Omental fat pad (tissue), 4 donors: Measurements from ENCODE around the gene RASAL2. TPM values are rescaled to one million over a fixed set of nuclear protein-coding genes. Genes with fewer than 3 reads are reported as not detected.

Experiments
- ATAC-seq: fragments of 150-250 bp; one replicate; pipeline ENCODE4 v1.9.1; 2016; ENCODE audit warnings: mild to moderate bottlenecking, moderate library complexity; ENCODE audit not compliant: low FRiP score
- DNase-seq: peaks from one replicate; pipeline ENCODE4 v3.0.0-alpha.2; 2019; ENCODE audit warnings: low spot score
- CTCF ChIP-seq, 3 donors: fragments of 450-650 bp; IDR thresholded peaks; one replicate each; pipeline ENCODE4 v1.5.1; 2016 to 2017; ENCODE audit warnings: antibody characterized with exemption in 3 of 3, mild to moderate bottlenecking in 3 of 3, moderate library complexity in 2 of 3
- total RNA-seq, 4 donors: library from RNA; depleted of rRNA; stranded (reverse); fragments of >200 nt; gene quantifications; one replicate each; pipeline ENCODE4 v1.1.0, GENCODE V29; 2016

The RASAL2 gene
- total RNA-seq, 4 donors from 2014 or later: 13.5 to 52.3 (median 30.9) TPM

- ATAC-seq (no peak), DNase-seq (no peak)
- no peak for TF ChIP-seq CTCF (IDR thresholded peaks at IDR 0.05)
Observed at GRCh38 chr1:178510155-178510554, 416.3 kb downstream of the RASAL2 start.

GRCh38 chr1:178512566-178513277 lies 418.8 kb downstream of the RASAL2 start, which contains the start of gene TEX35:
Gene TEX35, plus strand, starts transcription at chr1:178513109. Its CDS starts 80 bp downstream, at chr1:178513189.
- TF ChIP-seq CTCF (IDR thresholded peaks at IDR 0.05): no peak
- DNase-seq (no peak), ATAC-seq (no peak)

GRCh38 chr1:178513278-178513983 lies 419.5 kb downstream of the RASAL2 start:
- DNase-seq: no peak
- TF ChIP-seq CTCF (IDR thresholded peaks at IDR 0.05): no peak
- ATAC-seq: no peak

- ATAC-seq: no peak
- TF ChIP-seq CTCF (IDR thresholded peaks at IDR 0.05): no peak
- DNase-seq: no peak
Observed at GRCh38 chr1:178516110-178516509, 422.2 kb downstream of the RASAL2 start.

GRCh38 chr1:178518894-178519293 lies 425.0 kb downstream of the RASAL2 start:
- ATAC-seq: no peak
- TF ChIP-seq CTCF (IDR thresholded peaks at IDR 0.05): no peak
- DNase-seq: no peak

GRCh38 chr1:178520803-178521202 lies 426.9 kb downstream of the RASAL2 start:
- DNase-seq (no peak), ATAC-seq (no peak)
- no peak for TF ChIP-seq CTCF (IDR thresholded peaks at IDR 0.05)

GRCh38 chr1:178521241-178521640 lies 427.3 kb downstream of the RASAL2 start:
- DNase-seq (no peak), ATAC-seq (no peak)
- no peak for TF ChIP-seq CTCF (IDR thresholded peaks at IDR 0.05)
